CD14-positive monocyte (primary cell): ENCODE measurements around the gene ANKRD13D. TPM values are rescaled to one million over a fixed set of nuclear protein-coding genes. Genes with fewer than 3 reads are reported as not detected.

Source experiments
- DNase-seq, 3 donors: peaks; one replicate each; pipeline ENCODE4 v3.0.0-alpha.2; 2011 to 2022
- H2AFZ ChIP-seq: 2 replicates; pipeline ENCODE4 v1.6.0; 2012; ENCODE audit warnings: mild to moderate bottlenecking, low read depth, low read length, inconsistent platforms; ENCODE audit not compliant: insufficient read depth, poor library complexity, severe bottlenecking
- H3K27ac ChIP-seq, 2 donors: 1 replicate in 1 of 2; 2 replicates in 1 of 2; pipeline ENCODE4 v1.5.1; 2012 to 2013; ENCODE audit warnings: low read length in 2 of 2, control low read depth in 1 of 2, inconsistent platforms in 1 of 2, low read depth in 1 of 2, mild to moderate bottlenecking in 1 of 2
- H3K27me3 ChIP-seq, 2 donors: one replicate each; pipeline versions ENCODE4 v1.6.0 to v1.6.1; 2011 to 2013; ENCODE audit warnings: low read length in 2 of 2; ENCODE audit not compliant: control insufficient read depth in 2 of 2, insufficient read depth in 2 of 2
- H3K36me3 ChIP-seq, 2 donors: replicated peaks in 1 of 2; 1 replicate in 1 of 2; 2 replicates in 1 of 2; pipeline versions ENCODE4 v1.5.1 to v1.6.1; 2012 to 2013; ENCODE audit warnings: low read length in 2 of 2, control low read depth in 1 of 2, inconsistent platforms in 1 of 2, mild to moderate bottlenecking in 1 of 2; ENCODE audit not compliant: insufficient read depth in 2 of 2, control insufficient read depth in 1 of 2
- H3K4me1 ChIP-seq, 2 donors: 1 replicate in 1 of 2; 2 replicates in 1 of 2; pipeline versions ENCODE4 v1.5.1 to v1.6.1; 2012 to 2013; ENCODE audit warnings: low read length in 2 of 2, control low read depth in 1 of 2, inconsistent platforms in 1 of 2, mild to moderate bottlenecking in 1 of 2, moderate library complexity in 1 of 2; ENCODE audit not compliant: insufficient read depth in 2 of 2, control insufficient read depth in 1 of 2
- H3K4me2 ChIP-seq: replicated peaks from 2 replicates; pipeline ENCODE3; 2012; ENCODE audit warnings: low read length, moderate library complexity, mild to moderate bottlenecking; ENCODE audit not compliant: poor library complexity, severe bottlenecking; ENCODE audit errors: extremely low read depth
- H3K4me3 ChIP-seq, 3 experiments: fragments of 200-600 bp in 1 of 3; sonication (generic) in 1 of 3; replicated peaks in 1 of 3; 1 replicate in 2 of 3; 2 replicates in 1 of 3; pipeline ENCODE4 v1.5.1; 2011 to 2013; ENCODE audit warnings: low read length in 3 of 3, mild to moderate bottlenecking in 3 of 3, control low read depth in 2 of 3, low read depth in 2 of 3, inconsistent platforms in 1 of 3, moderate library complexity in 1 of 3
- H3K79me2 ChIP-seq: 2 replicates; pipeline ENCODE4 v1.6.0; 2012; ENCODE audit warnings: mild to moderate bottlenecking, control low read depth, inconsistent platforms, low read length, moderate library complexity; ENCODE audit not compliant: insufficient read depth
- H3K9ac ChIP-seq: 2 replicates; pipeline ENCODE4 v1.6.0; 2017; ENCODE audit warnings: low read length, mild to moderate bottlenecking; ENCODE audit not compliant: insufficient read depth, poor library complexity, severe bottlenecking
- H3K9me3 ChIP-seq, 2 donors: replicated peaks in 1 of 2; 1 replicate in 1 of 2; 2 replicates in 1 of 2; pipeline versions ENCODE4 v1.5.1 to v1.6.1; 2012 to 2013; ENCODE audit warnings: low read length in 2 of 2, control low read depth in 1 of 2; ENCODE audit not compliant: control insufficient read depth in 1 of 2, insufficient read depth in 1 of 2
- H4K20me1 ChIP-seq: 2 replicates; pipeline ENCODE4 v1.6.0; 2012; ENCODE audit warnings: mild to moderate bottlenecking, low read length, control low read depth, moderate library complexity; ENCODE audit not compliant: insufficient read depth
- H3K27ac Mint-ChIP-seq, 7 donors: one replicate each; pipeline ENCODE4 v1.8.0; 2020; ENCODE audit warnings: mild to moderate bottlenecking in 7 of 7, mixed read lengths in 7 of 7, moderate library complexity in 6 of 7, inconsistent platforms in 2 of 7
- H3K27me3 Mint-ChIP-seq, 3 donors: one replicate each; pipeline ENCODE4 v1.8.0; 2021 to 2022; ENCODE audit warnings: low read depth in 3 of 3, mild to moderate bottlenecking in 3 of 3, mixed read lengths in 3 of 3, moderate library complexity in 3 of 3, inconsistent platforms in 1 of 3
- H3K36me3 Mint-ChIP-seq, 2 donors: one replicate each; pipeline ENCODE4 v1.8.0; 2020; ENCODE audit warnings: mixed read lengths in 2 of 2, inconsistent platforms in 1 of 2, mild to moderate bottlenecking in 1 of 2
- H3K4me1 Mint-ChIP-seq: one replicate; pipeline ENCODE4 v1.8.0; 2020; ENCODE audit warnings: mild to moderate bottlenecking, mixed read lengths
- H3K4me3 Mint-ChIP-seq, 2 donors: one replicate each; pipeline ENCODE4 v1.8.0; 2020; ENCODE audit warnings: mild to moderate bottlenecking in 2 of 2, mixed read lengths in 2 of 2, moderate library complexity in 1 of 2
- H3K9me3 Mint-ChIP-seq, 7 donors: one replicate each; pipeline ENCODE4 v1.8.0; 2020 to 2022; ENCODE audit warnings: mixed read lengths in 7 of 7, mild to moderate bottlenecking in 6 of 7, moderate library complexity in 6 of 7, inconsistent platforms in 2 of 7
- WGBS: methylation state at CpG from one replicate; pipeline ENCODE4 v1.1.5; 2013; ENCODE audit warnings: missing lambda C conversion rate; ENCODE audit not compliant: insufficient coverage; 5-methylcytosine and 5-hydroxymethylcytosine counted together
- intact Hi-C, 2 donors: fragments of 100-400 bp; cut with micrococcal nuclease; formaldehyde crosslinking; loops; one replicate each; pipeline versions ENCODE4 v1.15.0 to v1.15.1; 2023
- polyA plus RNA-seq, 3 donors: library from polyadenylated mRNA; depleted of rRNA in 1 of 3; unstranded in 2 of 3; stranded (reverse) in 1 of 3; fragments of 300-500 nt in 2 of 3; fragments of >200 nt in 1 of 3; fragmentation: Illumina TruSeq in 2 of 3; gene quantifications; 1 replicate in 2 of 3; 2 replicates in 1 of 3; pipeline ENCODE4 v1.2.3, GENCODE V29; 2012 to 2021
- TF ChIP-seq, protein P1 (sequence below): fragments of 200-600 bp; IDR thresholded peaks from one replicate; pipeline ENCODE4 v1.8.0; 2022; ENCODE audit warnings: antibody characterized with exemption, mild to moderate bottlenecking

ANKRD13D gene
- polyA plus RNA-seq, 3 donors = 9.1 to 389 (median 10.3) TPM

- Mint-ChIP-seq H3K27me3 (peaks cover 0 to 5% (median 1%) of the 10 kb centered on the region in 3 donors), H3K4me1 (peaks cover 66% of the 10 kb centered on the region), H3K36me3 (peaks cover 62 to 81% of the 10 kb centered on the region in 2 donors), H3K4me3 (peak overlapping the region in 1 of 2 donors; percentile 45), H3K27ac (peak overlapping the region in 6 of 7 donors; percentile 35 to 89 (median 68)), H3K9me3 (peaks cover 0 to 9% (median 8%) of the 10 kb centered on the region in 7 donors)
- Histone ChIP-seq H3K4me3 (peak overlapping the region in 1 of 3 experiments; percentile 82), H3K9me3 (peaks cover 1 to 6% of the 10 kb centered on the region in 2 donors), H3K9ac (no peak overlapping the region), H2AFZ (no peak overlapping the region), H3K79me2 (peaks cover 87% of the 10 kb centered on the region), H3K4me1 (peaks cover 68 to 82% of the 10 kb centered on the region in 2 donors), H3K36me3 (peaks cover 62 to 68% of the 10 kb centered on the region in 2 donors), H4K20me1 (peaks cover 69% of the 10 kb centered on the region), H3K27ac (peak overlapping the region; percentile 32 to 74), H3K4me2 (peak overlapping the region; percentile 80), H3K27me3 (no peaks in the 10 kb centered on the region)
- intact Hi-C loops = no loop called here
- TF ChIP-seq, protein P1, sequence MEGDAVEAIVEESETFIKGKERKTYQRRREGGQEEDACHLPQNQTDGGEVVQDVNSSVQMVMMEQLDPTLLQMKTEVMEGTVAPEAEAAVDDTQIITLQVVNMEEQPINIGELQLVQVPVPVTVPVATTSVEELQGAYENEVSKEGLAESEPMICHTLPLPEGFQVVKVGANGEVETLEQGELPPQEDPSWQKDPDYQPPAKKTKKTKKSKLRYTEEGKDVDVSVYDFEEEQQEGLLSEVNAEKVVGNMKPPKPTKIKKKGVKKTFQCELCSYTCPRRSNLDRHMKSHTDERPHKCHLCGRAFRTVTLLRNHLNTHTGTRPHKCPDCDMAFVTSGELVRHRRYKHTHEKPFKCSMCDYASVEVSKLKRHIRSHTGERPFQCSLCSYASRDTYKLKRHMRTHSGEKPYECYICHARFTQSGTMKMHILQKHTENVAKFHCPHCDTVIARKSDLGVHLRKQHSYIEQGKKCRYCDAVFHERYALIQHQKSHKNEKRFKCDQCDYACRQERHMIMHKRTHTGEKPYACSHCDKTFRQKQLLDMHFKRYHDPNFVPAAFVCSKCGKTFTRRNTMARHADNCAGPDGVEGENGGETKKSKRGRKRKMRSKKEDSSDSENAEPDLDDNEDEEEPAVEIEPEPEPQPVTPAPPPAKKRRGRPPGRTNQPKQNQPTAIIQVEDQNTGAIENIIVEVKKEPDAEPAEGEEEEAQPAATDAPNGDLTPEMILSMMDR = no peak
- WGBS = 76% methylated on average over 7 of the region's 7 CpGs
- DNase-seq = no peak
Measured at GRCh38 chr11:67290801-67291200, 1.7 kb downstream of the ANKRD13D start.

DNA sequence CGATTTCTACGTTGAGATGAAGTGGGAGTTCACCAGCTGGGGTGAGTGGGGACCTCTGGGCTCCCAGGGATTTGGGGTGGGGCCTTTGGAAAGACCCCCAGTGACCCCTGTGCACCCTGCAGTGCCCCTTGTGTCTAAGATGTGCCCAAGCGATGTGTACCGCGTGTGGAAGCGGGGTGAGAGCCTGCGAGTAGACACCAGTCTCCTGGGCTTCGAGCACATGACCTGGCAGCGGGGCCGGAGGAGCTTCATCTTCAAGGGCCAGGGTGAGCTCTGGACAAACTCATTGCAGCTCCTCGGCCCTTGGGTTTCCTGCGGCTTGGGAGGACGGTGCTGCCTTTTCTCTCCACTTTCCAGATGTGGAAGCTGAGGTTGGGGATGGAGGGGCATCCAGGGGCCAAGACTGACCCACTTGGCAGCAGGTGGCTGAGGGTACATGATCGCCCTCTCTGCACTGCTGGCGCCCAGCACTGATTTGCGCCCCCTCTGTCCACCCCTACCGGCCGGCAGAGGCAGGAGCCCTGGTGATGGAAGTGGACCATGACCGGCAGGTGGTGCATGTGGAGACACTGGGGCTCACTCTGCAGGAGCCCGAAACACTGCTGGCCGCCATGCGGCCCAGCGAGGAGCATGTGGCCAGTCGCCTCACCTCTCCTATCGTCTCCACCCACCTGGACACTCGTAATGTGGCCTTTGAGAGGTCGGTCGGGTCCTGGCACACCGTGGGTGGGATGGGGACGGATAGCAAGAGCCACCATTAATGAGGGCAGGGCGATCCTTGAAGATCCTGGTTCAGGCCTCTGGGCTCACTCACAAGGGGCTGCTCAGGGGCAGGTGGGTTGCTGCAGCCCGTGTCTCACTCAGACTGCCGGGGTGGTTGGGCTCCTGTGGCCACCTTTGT, 2.6 kb downstream of the ANKRD13D start:
- H3K9me3 ChIP-seq = peaks cover 3 to 6% of the 10 kb centered on the region in 2 donors
- Mint-ChIP-seq H3K9me3 (peaks cover 3 to 15% (median 8%) of the 10 kb centered on the region in 7 donors), H3K36me3 (peaks cover 67 to 84% of the 10 kb centered on the region in 2 donors), H3K4me1 (peaks cover 63% of the 10 kb centered on the region), H3K27ac (peak overlapping the region; percentile 45 to 87 (median 70)), H3K27me3 (peaks cover 0 to 5% (median 1%) of the 10 kb centered on the region in 3 donors), H3K4me3 (peak overlapping the region in 1 of 2 donors; percentile 45)
- H3K27me3 ChIP-seq = no peaks in the 10 kb centered on the region
- peak overlapping the region; percentile 17 to 74 for H3K27ac ChIP-seq
- H3K9ac ChIP-seq = no peak overlapping the region
- peaks cover 75% of the 10 kb centered on the region for H4K20me1 ChIP-seq
- peak overlapping the region; percentile 12 for H3K4me2 ChIP-seq
- intact Hi-C loops = no loop called here
- peaks cover 58 to 73% of the 10 kb centered on the region in 2 donors for H3K4me1 ChIP-seq
- peaks cover 69 to 70% of the 10 kb centered on the region in 2 donors for H3K36me3 ChIP-seq
- H3K4me3 ChIP-seq = peak overlapping the region in 1 of 3 experiments; percentile 82
- H3K79me2 ChIP-seq = peaks cover 87% of the 10 kb centered on the region
- DNase-seq = no peak
- no peak overlapping the region for H2AFZ ChIP-seq
- WGBS = 92% methylated on average over 27 of the region's 33 CpGs
- TF ChIP-seq, protein P1 = no peak
